Activated naive CD8-positive, alpha-beta T cell treated with anti-CD3 and anti-CD28 coated beads for 36 hours (primary cell): ENCODE data around the gene ZCCHC3. TPM values are rescaled to one million over a fixed set of nuclear protein-coding genes. Genes with fewer than 3 reads are reported as not detected.

Source experiments
- DNase-seq: peaks from one replicate; pipeline ENCODE4 v3.0.0; 2021
- H3K27ac Mint-ChIP-seq: one replicate; pipeline ENCODE4 v1.8.0; 2022; ENCODE audit warnings: mild to moderate bottlenecking, moderate library complexity, mixed read lengths
- H3K27me3 Mint-ChIP-seq: one replicate; pipeline ENCODE4 v1.8.0; 2022; ENCODE audit warnings: mild to moderate bottlenecking, mixed read lengths
- H3K36me3 Mint-ChIP-seq: one replicate; pipeline ENCODE4 v1.8.0; 2021; ENCODE audit warnings: mild to moderate bottlenecking, mixed read lengths
- H3K4me1 Mint-ChIP-seq: one replicate; pipeline ENCODE4 v1.8.0; 2021; ENCODE audit warnings: mixed read lengths
- H3K4me3 Mint-ChIP-seq: one replicate; pipeline ENCODE4 v1.8.0; 2022; ENCODE audit warnings: mild to moderate bottlenecking, moderate library complexity, mixed read lengths
- H3K9me3 Mint-ChIP-seq: one replicate; pipeline ENCODE4 v1.8.0; 2022; ENCODE audit warnings: mixed read lengths
- total RNA-seq, 2 experiments: library from RNA; stranded (reverse); gene quantifications; one replicate each; pipeline ENCODE4 v1.2.3, GENCODE V29; 2021

Gene ZCCHC3
- total RNA-seq, 2 experiments from 2014 or later: 23.3 to 24.5 TPM

DNA sequence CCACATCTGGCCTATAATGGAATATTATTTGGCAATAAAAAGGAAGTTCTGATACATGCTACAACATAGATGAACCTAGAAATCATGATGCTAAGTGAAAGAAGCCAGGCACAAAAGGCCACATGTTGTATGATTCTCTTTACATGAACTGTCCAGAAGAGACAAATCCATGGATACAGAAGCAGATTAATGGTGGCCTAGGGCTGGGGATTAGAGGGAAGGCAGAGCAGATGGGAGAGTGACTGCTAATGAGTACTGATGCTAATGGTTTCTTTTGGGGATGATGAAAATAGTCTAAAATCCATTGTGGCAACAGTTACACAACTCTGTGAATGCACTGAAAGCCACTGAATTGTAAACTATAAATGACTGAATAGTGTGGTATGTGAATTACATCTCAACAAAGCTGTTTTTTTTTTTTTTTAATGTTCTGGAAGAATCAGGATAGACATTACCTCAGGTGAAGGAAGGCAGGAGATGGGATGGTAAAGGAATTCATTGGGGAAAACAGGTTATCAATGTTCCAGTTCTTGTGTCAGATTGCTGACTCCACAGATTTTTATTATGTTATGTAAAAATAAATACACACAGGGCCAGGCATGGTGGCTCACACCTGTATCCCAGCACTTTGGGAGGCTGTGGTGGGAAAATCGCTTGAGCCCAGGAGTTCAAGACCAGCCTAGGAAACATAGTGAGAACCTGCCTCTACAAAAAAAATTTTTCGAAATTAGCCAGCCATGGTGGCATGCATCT is 19.1 kb downstream of the ZCCHC3 start:
- H3K27me3 Mint-ChIP-seq: no peaks in the 10 kb centered on the region
- no peak overlapping the region for H3K27ac Mint-ChIP-seq
- peaks cover 5% of the 10 kb centered on the region for H3K36me3 Mint-ChIP-seq
- no peaks in the 10 kb centered on the region for H3K4me1 Mint-ChIP-seq
- H3K9me3 Mint-ChIP-seq: no peaks in the 10 kb centered on the region
- DNase-seq: no peak
- H3K4me3 Mint-ChIP-seq: no peak overlapping the region

GRCh38 chr20:324177-325044 is 27.0 kb downstream of the ZCCHC3 start:
- Mint-ChIP-seq H3K27ac (peak overlapping the region; percentile 92), H3K9me3 (no peaks in the 10 kb centered on the region), H3K36me3 (peaks cover 17% of the 10 kb centered on the region), H3K4me1 (peaks cover 24% of the 10 kb centered on the region), H3K27me3 (no peaks in the 10 kb centered on the region), H3K4me3 (peak overlapping the region; percentile 88)
- peak; percentile 95 for DNase-seq

- H3K4me1 Mint-ChIP-seq: peaks cover 28% of the 10 kb centered on the region
- H3K27ac Mint-ChIP-seq: peak within 1 kb of the TSS; percentile 92
- peak; percentile 99 for DNase-seq
- H3K36me3 Mint-ChIP-seq: peaks cover 13% of the 10 kb centered on the region
- peak within 1 kb of the TSS; percentile 88 for H3K4me3 Mint-ChIP-seq
- H3K9me3 Mint-ChIP-seq: no peaks in the 10 kb centered on the region
- no peaks in the 10 kb centered on the region for H3K27me3 Mint-ChIP-seq
Measured at GRCh38 chr20:325045-325888, 27.9 kb downstream of the ZCCHC3 start, which contains the start of gene SOX12. TSS of gene SOX12 (plus strand) at chr20:325552. CDS start at chr20:325925, 373 bp downstream.

- Mint-ChIP-seq H3K36me3 (peaks cover 11% of the 10 kb centered on the region), H3K27me3 (no peaks in the 10 kb centered on the region), H3K9me3 (no peaks in the 10 kb centered on the region), H3K4me3 (peak overlapping the region; percentile 83), H3K4me1 (peaks cover 35% of the 10 kb centered on the region), H3K27ac (peak overlapping the region; percentile 84)
- DNase-seq: peak; percentile 67
Measured at GRCh38 chr20:325889-326644, 28.7 kb downstream of the ZCCHC3 start.

DNA sequence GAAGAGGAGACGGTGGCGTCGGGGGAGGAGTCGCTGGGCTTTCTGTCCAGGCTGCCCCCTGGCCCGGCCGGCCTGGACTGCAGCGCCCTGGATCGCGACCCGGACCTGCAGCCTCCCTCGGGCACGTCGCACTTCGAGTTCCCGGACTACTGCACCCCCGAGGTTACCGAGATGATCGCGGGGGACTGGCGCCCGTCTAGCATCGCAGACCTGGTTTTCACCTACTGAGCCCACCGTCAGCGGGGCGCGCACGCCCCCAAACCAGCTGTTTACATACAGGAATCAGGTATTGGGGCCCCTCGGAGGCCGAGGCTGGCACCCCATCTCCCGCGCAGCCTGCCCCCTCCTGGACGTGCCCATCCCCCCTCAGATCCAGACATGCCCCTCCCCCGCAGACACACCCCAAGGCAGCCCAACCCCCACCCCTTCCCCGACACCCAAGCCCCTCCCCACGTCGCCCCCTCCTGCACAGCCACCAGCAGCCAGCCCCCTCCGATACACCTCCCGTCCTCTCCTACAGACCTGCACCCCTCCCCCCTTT is 29.3 kb downstream of the ZCCHC3 start:
- H3K27ac Mint-ChIP-seq: peak overlapping the region; percentile 81

DNA sequence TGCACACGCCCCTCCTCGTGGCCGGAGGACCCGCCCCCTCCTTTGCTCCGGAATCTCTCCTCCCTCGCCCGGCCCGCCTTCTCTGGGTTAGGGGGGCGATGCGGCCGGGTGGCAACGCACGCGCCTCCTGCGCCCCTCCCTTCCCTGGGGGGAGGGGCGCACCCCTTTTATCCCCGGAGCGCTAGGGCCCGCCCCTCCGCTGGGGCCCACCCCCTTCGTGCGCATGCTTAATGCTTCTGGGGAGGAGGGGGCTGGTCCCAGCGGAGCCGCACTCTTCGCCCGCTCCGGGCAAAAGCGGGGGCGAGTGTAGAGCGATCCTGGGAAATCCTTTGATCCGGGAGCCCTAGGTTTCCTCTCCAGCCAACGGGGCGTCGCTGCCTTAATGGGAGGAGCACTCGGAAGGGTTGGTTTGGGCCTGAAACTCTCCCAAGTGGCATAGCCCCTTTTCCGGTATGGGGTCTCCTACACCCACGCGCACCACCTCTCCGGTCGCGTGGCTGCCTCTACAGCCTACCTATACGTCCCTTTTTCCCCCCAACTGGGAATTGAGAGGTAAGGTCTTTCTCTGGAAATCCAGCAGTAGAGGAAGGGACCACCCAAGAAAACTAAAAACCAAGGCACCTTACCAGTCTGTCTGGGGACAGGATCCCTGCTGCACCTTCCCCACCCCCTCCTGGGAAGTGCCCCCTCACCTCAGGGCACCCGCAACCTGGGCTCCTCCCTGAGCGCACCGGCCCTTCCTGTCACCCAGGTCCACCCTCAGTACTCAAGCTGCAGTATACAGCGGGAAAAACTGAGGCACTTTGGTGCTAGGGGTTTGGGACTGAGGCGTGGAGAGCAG is 30.0 kb downstream of the ZCCHC3 start:
- peaks cover 11% of the 10 kb centered on the region for H3K36me3 Mint-ChIP-seq
- H3K9me3 Mint-ChIP-seq: no peaks in the 10 kb centered on the region
- H3K4me3 Mint-ChIP-seq: peak overlapping the region; percentile 83
- peaks cover 35% of the 10 kb centered on the region for H3K4me1 Mint-ChIP-seq
- H3K27me3 Mint-ChIP-seq: no peaks in the 10 kb centered on the region
- DNase-seq: peak; percentile 90
- peak overlapping the region; percentile 81 for H3K27ac Mint-ChIP-seq

More for the DNA sequence above, 29.3 kb downstream of the ZCCHC3 start:
- Mint-ChIP-seq H3K4me3 (peak overlapping the region; percentile 83), H3K9me3 (no peaks in the 10 kb centered on the region), H3K36me3 (peaks cover 11% of the 10 kb centered on the region), H3K27me3 (no peaks in the 10 kb centered on the region), H3K4me1 (peaks cover 35% of the 10 kb centered on the region)
- no peak for DNase-seq

DNA sequence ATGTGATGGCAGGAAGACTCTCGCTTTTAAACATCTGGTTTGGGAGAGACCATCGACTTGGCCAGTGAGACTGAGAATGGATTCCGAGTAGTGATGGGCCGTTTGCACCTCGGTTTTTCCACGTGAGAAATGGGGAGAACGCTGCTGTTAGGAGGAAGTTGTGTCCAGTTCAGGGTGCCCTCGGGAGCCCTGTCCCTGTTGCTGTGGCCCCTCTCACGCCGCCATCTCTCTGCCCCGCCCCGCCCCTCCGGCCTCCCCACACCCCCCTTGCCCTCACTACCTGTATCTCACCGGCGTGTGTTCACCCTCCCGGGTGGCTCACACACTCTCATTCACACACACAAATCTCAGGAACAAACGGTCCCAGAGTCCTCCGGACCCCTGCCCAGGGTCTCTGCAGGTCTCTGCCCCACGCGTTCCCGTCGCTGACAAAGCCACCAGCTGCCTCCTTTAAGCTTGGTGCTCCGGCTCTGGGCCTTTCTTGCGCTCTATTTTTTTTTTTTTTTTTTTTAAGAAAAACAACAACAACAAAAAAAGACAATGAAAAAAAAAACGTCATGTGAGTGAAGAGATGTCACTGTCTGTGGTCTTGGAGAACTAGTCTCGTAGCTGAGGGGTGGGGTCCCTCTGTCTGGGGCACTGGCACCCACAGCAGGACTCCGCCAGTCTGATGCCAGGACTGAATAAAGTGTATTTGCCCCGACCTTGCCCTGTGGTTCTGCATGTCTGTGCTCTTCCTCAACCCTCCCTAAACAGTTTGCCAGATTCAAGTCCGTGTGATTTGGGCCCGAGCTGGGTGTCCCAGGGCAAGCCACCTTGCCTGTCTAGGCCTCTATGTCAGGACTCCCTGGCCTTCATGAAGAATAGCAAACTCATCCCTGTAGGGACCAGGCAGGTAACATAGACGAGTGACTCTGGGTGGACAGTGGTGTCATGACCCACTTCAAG is 30.9 kb downstream of the ZCCHC3 start:
- H3K27ac Mint-ChIP-seq: peak overlapping the region; percentile 81
- peaks cover 34% of the 10 kb centered on the region for H3K4me1 Mint-ChIP-seq
- H3K9me3 Mint-ChIP-seq: no peaks in the 10 kb centered on the region
- peak overlapping the region; percentile 83 for H3K4me3 Mint-ChIP-seq
- no peaks in the 10 kb centered on the region for H3K27me3 Mint-ChIP-seq
- no peak for DNase-seq
- H3K36me3 Mint-ChIP-seq: peaks cover 11% of the 10 kb centered on the region

DNA sequence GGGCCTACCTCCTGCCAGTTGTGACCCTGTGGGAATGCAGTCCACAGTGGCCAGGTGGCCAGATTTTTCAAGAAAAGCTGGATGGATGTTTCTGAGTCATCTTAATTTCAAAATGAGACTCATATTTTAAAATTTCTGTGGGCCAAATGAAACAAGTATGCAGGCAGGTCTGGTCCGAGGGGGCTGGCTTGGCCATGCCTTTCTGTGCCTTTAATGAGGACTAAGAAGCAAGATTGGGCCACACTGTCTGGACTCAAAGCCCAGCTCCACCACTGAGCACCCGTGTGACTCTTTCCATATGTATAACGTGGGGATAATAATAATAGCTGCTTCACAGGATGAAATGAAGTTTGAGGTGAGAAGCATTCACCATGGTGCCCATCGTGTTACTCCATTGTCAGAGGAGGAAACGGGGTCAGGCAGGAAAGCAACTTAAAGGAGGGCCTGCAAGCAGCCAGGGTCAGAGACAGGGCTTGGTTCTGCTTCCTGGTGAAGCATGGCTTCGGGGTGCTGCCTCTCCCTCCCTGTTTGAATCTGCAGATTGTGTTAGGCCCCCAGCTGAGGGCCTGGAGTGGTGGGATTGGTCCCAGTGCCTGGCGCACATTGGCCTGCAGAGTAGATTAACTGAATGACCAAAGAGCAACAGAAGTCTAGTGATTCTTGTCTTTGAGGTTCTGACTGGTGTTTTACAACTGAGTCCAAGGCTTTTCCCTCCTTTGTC is 31.8 kb downstream of the ZCCHC3 start:
- peak overlapping the region; percentile 78 for H3K27ac Mint-ChIP-seq
- no peaks in the 10 kb centered on the region for H3K27me3 Mint-ChIP-seq
- H3K36me3 Mint-ChIP-seq: peaks cover 11% of the 10 kb centered on the region
- peak overlapping the region; percentile 83 for H3K4me3 Mint-ChIP-seq
- H3K9me3 Mint-ChIP-seq: no peaks in the 10 kb centered on the region
- H3K4me1 Mint-ChIP-seq: peaks cover 30% of the 10 kb centered on the region
- DNase-seq: no peak

DNA sequence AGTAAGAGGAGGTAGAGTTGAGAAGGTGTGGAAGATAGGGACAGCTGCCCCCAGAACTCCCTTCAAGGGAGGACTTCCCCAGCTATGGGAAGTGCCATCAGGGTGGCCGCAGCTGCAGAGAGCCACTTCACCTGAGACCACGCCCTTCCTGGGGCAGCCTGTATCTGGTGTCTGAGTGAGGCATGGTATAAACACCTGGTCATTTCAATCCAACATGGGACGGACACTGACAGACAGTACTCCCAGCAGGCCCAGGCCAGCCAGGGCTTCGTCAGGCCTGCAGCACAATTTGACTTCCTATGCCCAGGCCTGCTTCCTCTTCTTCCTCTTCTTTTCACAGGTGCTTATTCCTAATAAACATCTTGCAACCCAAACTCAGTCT is 32.5 kb downstream of the ZCCHC3 start:
- no peaks in the 10 kb centered on the region for H3K27me3 Mint-ChIP-seq
- H3K36me3 Mint-ChIP-seq: peaks cover 11% of the 10 kb centered on the region
- H3K9me3 Mint-ChIP-seq: no peaks in the 10 kb centered on the region
- no peak for DNase-seq
- no peak overlapping the region for H3K4me3 Mint-ChIP-seq
- no peak overlapping the region for H3K27ac Mint-ChIP-seq
- H3K4me1 Mint-ChIP-seq: peaks cover 27% of the 10 kb centered on the region

GRCh38 chr20:330233-331149 is 33.1 kb downstream of the ZCCHC3 start:
- Mint-ChIP-seq H3K4me1 (peaks cover 27% of the 10 kb centered on the region), H3K27me3 (no peaks in the 10 kb centered on the region), H3K9me3 (no peaks in the 10 kb centered on the region), H3K4me3 (no peak overlapping the region), H3K36me3 (peaks cover 11% of the 10 kb centered on the region), H3K27ac (peak overlapping the region; percentile 9)
- peak; percentile 66 for DNase-seq

GRCh38 chr20:334578-334977 is 37.2 kb downstream of the ZCCHC3 start:
- H3K4me3 Mint-ChIP-seq: no peak overlapping the region
- no peaks in the 10 kb centered on the region for H3K36me3 Mint-ChIP-seq
- no peak overlapping the region for H3K27ac Mint-ChIP-seq
- no peak for DNase-seq
- H3K4me1 Mint-ChIP-seq: peaks cover 14% of the 10 kb centered on the region
- no peaks in the 10 kb centered on the region for H3K9me3 Mint-ChIP-seq
- H3K27me3 Mint-ChIP-seq: no peaks in the 10 kb centered on the region
